Suprapubic skin (tissue), 4 donors: ENCODE data around the gene EPYC.

Experiments used
- CTCF ChIP-seq, 2 donors: fragments of 200-600 bp in 1 of 2; fragments of 450-650 bp in 1 of 2; sonication (generic) in 1 of 2; IDR thresholded peaks; one replicate each; pipeline ENCODE4 v1.5.1; 2016 to 2019; ENCODE audit warnings: antibody characterized with exemption in 2 of 2, mild to moderate bottlenecking in 1 of 2, moderate library complexity in 1 of 2
- EP300 ChIP-seq: sonication (generic); formaldehyde crosslinking; IDR thresholded peaks from one replicate; pipeline ENCODE4 v1.6.1; 2017; ENCODE audit warnings: antibody characterized with exemption
- POLR2A ChIP-seq, 2 donors: fragments of 450-650 bp; IDR thresholded peaks; one replicate each; pipeline ENCODE4 v1.6.1; 2017; ENCODE audit warnings: antibody characterized with exemption in 2 of 2, mild to moderate bottlenecking in 2 of 2, moderate library complexity in 2 of 2
- POLR2AphosphoS5 ChIP-seq, 3 donors: sonication (generic); formaldehyde crosslinking; IDR thresholded peaks; one replicate each; pipeline ENCODE4 v1.6.1; 2017; ENCODE audit warnings: antibody characterized with exemption in 3 of 3

DNA sequence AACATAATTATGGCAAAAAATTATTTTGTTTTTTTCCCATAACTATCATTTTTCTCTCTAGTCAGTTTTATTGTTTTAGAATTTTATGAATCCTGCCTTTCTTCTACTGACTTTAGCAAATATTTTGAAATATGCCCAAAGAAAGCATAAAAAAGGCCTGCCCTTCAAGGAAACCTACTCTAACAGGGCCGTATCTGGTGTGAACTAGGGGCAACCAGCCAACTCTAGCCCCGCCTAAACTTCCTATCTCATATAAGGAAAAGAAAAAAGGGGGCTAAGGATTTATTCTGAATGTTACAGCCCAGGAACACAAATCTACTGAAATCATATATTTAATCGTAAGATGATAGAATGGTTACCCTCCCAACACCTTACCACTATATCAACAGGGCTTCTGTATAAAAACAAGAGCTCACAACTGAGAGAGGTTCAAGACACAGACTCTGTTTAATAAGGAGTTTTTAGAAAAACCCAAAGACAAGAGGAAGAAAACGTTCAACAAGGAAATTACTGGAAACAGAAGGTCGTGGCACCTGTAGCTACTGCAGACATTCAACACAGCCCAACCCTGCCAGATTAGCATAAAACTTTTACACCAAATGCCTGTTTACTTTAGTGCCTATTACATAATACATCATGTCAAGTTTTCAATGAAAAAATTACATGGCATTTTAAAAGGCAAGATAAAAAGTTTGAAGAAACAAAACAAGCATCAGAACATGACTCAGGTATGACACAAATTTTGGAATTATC, 12.9 kb upstream of the EPYC start:
- TF ChIP-seq CTCF (IDR thresholded peaks at IDR 0.05) (no peak), POLR2A (IDR thresholded peaks at IDR 0.05) (no peak), POLR2AphosphoS5 (IDR thresholded peaks at IDR 0.05) (no peak), EP300 (no peak)
